Coronary artery (tissue), 2 donors: ENCODE data around the gene IFNA21.
"Not testable (repeated sequence)": the region's sequence is repeated elsewhere in the genome, so short reads cannot be mapped to it uniquely, and the experiment has no call there.

ENCODE experiments used
- DNase-seq: peaks from one replicate; pipeline ENCODE4 v3.0.0-alpha.2; 2017; ENCODE audit warnings: low spot score
- H3K27ac ChIP-seq, 2 donors: fragments of 200-600 bp; sonication (generic); one replicate each; pipeline ENCODE4 v1.5.1; 2016 to 2019
- H3K4me3 ChIP-seq: fragments of 200-600 bp; sonication (generic); 2 replicates; pipeline ENCODE4 v1.5.1; 2016; ENCODE audit warnings: mild to moderate bottlenecking, moderate library complexity
- CTCF ChIP-seq: fragments of 200-600 bp; sonication (generic); IDR thresholded peaks from one replicate; pipeline ENCODE4 v1.5.1; 2019; ENCODE audit warnings: antibody characterized with exemption

IFNA21 gene

GRCh38 chr9:21153336-21154017, 13.0 kb downstream of the IFNA21 start:
- no peak for TF ChIP-seq CTCF
- no peak for DNase-seq
- Histone ChIP-seq H3K27ac (no peak overlapping the region), H3K4me3 (no peak overlapping the region)

GRCh38 chr9:21144603-21145002, 21.9 kb downstream of the IFNA21 start:
- Histone ChIP-seq H3K4me3 (no peak overlapping the region), H3K27ac (no peak overlapping the region)
- no peak for TF ChIP-seq CTCF
- DNase-seq, result no peak

GRCh38 chr9:21141427-21141882, 25.0 kb downstream of the IFNA21 start, which contains the start of gene IFNW1:
Gene IFNW1 (minus strand): TSS chr9:21141832. CDS start chr9:21141570, 262 bp downstream.
- Histone ChIP-seq H3K4me3 (no peak within 1 kb of the TSS), H3K27ac (no peak within 1 kb of the TSS)
- no peak for DNase-seq
- TF ChIP-seq CTCF, result no peak

GRCh38 chr9:21137020-21137419, 29.4 kb downstream of the IFNA21 start:
- Histone ChIP-seq H3K27ac (no peak overlapping the region), H3K4me3 (no peak overlapping the region)
- no peak for TF ChIP-seq CTCF
- DNase-seq, result no peak

GRCh38 chr9:21135736-21136135, 30.7 kb downstream of the IFNA21 start:
- H3K4me3 ChIP-seq, result no peak overlapping the region
- no peak for TF ChIP-seq CTCF
- no peak overlapping the region for H3K27ac ChIP-seq
- no peak for DNase-seq

GRCh38 chr9:21128186-21128585, 38.3 kb downstream of the IFNA21 start:
- not testable (repeated sequence) for H3K4me3 ChIP-seq, DNase-seq, H3K27ac ChIP-seq

GRCh38 chr9:21121595-21122251, 44.7 kb downstream of the IFNA21 start:
- no peak for TF ChIP-seq CTCF
- DNase-seq, result no peak
- H3K27ac ChIP-seq, result no peak overlapping the region
- H3K4me3 ChIP-seq, result no peak overlapping the region
